Type B pancreatic cell (in vitro differentiated cells): ENCODE results near the gene FBXL15. TPM values are rescaled to one million over a fixed set of nuclear protein-coding genes. Genes with fewer than 3 reads are reported as not detected.

Source experiments
- DNase-seq: peaks from one replicate; pipeline ENCODE4 v3.0.0; 2021; ENCODE audit warnings: mixed read lengths; ENCODE audit not compliant: unreplicated experiment; ENCODE audit errors: extremely low spot score
- H3K27ac Mint-ChIP-seq: 2 replicates; pipeline ENCODE4 v1.8.0; 2021; ENCODE audit warnings: mild to moderate bottlenecking, mixed read lengths
- H3K27me3 Mint-ChIP-seq: 2 replicates; pipeline ENCODE4 v1.8.0; 2021; ENCODE audit warnings: mixed read lengths
- H3K36me3 Mint-ChIP-seq: 2 replicates; pipeline ENCODE4 v1.8.0; 2021; ENCODE audit warnings: mixed read lengths
- H3K4me1 Mint-ChIP-seq: one replicate; pipeline ENCODE4 v1.8.0; 2021; ENCODE audit warnings: mixed read lengths; ENCODE audit not compliant: unreplicated experiment
- H3K4me3 Mint-ChIP-seq: 2 replicates; pipeline ENCODE4 v1.8.0; 2021; ENCODE audit warnings: mild to moderate bottlenecking, mixed read lengths
- H3K9me3 Mint-ChIP-seq: 2 replicates; pipeline ENCODE4 v1.8.0; 2021; ENCODE audit warnings: mixed read lengths
- CTCF ChIP-seq: fragments of 200-600 bp; sonication (generic); conservative IDR thresholded peaks from 2 replicates; pipeline ENCODE4 v1.5.0; 2021; ENCODE audit warnings: antibody characterized with exemption, mild to moderate bottlenecking
- total RNA-seq: library from RNA; stranded (reverse); gene quantifications from 2 replicates; pipeline ENCODE4 v1.2.1, GENCODE V29; 2021; ENCODE audit warnings: low replicate concordance

FBXL15 gene
- total RNA-seq, 1 donor from 2014 or later, result 14.8 TPM

- no peak for TF ChIP-seq CTCF
- Mint-ChIP-seq H3K4me3 (peak overlapping the region; percentile 59), H3K36me3 (peaks cover 4% of the 10 kb centered on the region), H3K27ac (no peak overlapping the region), H3K9me3 (no peaks in the 10 kb centered on the region), H3K27me3 (peaks cover 52% of the 10 kb centered on the region), H3K4me1 (peaks cover 14% of the 10 kb centered on the region)
- no peak for DNase-seq
Measured at GRCh38 chr10:102406815-102407214, 13.8 kb upstream of the FBXL15 start.

- no peak for TF ChIP-seq CTCF
- Mint-ChIP-seq H3K27ac (no peak overlapping the region), H3K27me3 (peaks cover 59% of the 10 kb centered on the region), H3K9me3 (no peaks in the 10 kb centered on the region), H3K4me1 (peaks cover 14% of the 10 kb centered on the region), H3K36me3 (peaks cover 4% of the 10 kb centered on the region), H3K4me3 (peak overlapping the region; percentile 70)
- DNase-seq, result no peak
Measured at GRCh38 chr10:102407425-102408130, 13.1 kb upstream of the FBXL15 start.

GRCh38 chr10:102408131-102408727 is 12.4 kb upstream of the FBXL15 start:
- no peak for DNase-seq

GRCh38 chr10:102408728-102409603 is 11.7 kb upstream of the FBXL15 start:
- DNase-seq, result peak; percentile 70
- TF ChIP-seq CTCF, result no peak
- Mint-ChIP-seq H3K4me3 (peak overlapping the region; percentile 82), H3K36me3 (peaks cover 4% of the 10 kb centered on the region), H3K4me1 (peaks cover 18% of the 10 kb centered on the region), H3K9me3 (no peaks in the 10 kb centered on the region), H3K27me3 (peaks cover 69% of the 10 kb centered on the region), H3K27ac (peak overlapping the region; percentile 20)

More at GRCh38 chr10:102408131-102408727, 12.4 kb upstream of the FBXL15 start:
- H3K4me3 Mint-ChIP-seq, result peak overlapping the region; percentile 70
- peak overlapping the region; percentile 19 for H3K27ac Mint-ChIP-seq
- no peaks in the 10 kb centered on the region for H3K9me3 Mint-ChIP-seq
- peaks cover 17% of the 10 kb centered on the region for H3K4me1 Mint-ChIP-seq
- no peak for TF ChIP-seq CTCF
- H3K27me3 Mint-ChIP-seq, result peaks cover 66% of the 10 kb centered on the region
- peaks cover 4% of the 10 kb centered on the region for H3K36me3 Mint-ChIP-seq

GRCh38 chr10:102409604-102410428 is 10.8 kb upstream of the FBXL15 start:
- TF ChIP-seq CTCF, result no peak
- H3K4me1 Mint-ChIP-seq, result peaks cover 18% of the 10 kb centered on the region
- peaks cover 77% of the 10 kb centered on the region for H3K27me3 Mint-ChIP-seq
- peaks cover 4% of the 10 kb centered on the region for H3K36me3 Mint-ChIP-seq
- DNase-seq, result no peak
- H3K4me3 Mint-ChIP-seq, result peak overlapping the region; percentile 82
- H3K9me3 Mint-ChIP-seq, result no peaks in the 10 kb centered on the region
- H3K27ac Mint-ChIP-seq, result peak overlapping the region; percentile 20
